Measurements from ENCODE around the gene RGS11. TPM values are rescaled to one million over a fixed set of nuclear protein-coding genes. Genes with fewer than 3 reads are reported as not detected.

Gene RGS11
- total RNA-seq, 2 experiments from 2014 or later: not detected

DNA sequence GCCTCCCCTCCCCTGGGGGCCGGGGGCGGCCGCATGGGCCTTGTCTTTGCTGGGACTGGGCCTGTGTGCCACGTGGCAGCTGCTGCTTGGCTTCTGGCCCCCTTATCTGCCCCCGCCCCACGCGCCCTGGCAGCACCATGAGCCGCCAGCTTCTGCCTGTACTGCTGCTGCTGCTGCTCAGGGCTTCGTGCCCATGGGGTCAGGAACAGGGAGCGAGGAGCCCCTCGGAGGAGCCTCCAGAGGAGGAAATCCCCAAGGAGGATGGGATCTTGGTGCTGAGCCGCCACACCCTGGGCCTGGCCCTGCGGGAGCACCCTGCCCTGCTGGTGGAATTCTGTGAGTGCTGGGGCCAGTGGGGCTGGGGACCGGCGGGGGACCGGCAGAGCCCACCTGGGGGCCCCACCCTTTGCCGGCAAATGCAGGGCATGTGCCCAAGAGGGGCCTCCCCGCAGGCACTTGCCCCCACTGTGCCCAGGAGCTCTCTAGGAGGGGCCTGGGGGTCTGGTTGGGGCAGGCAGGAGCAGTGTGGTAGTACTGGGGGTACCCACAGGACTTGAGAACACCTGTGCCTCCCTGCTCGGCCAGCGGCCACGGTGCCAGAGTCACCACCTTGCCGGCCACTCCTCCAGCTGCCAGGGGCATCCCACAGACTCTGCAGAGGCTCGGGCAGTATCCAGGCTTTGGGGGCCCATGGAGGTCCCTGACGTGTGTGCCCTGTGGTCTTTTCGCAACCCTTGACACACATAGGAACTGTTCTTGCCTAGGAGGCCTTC is 7.5 kb upstream of the RGS11 start, which contains the start of gene PDIA2:
Gene PDIA2, plus strand, starts transcription at position 132 of the 773 bp plus-strand sequence. Its CDS starts 6 bp downstream, at position 138.
- no peak for ATAC-seq
- H3K27me3 Mint-ChIP-seq (ENCODE audit: low read depth): peaks cover 7% of the 10 kb centered on the region
- no peak within 1 kb of the TSS for H3K27ac Mint-ChIP-seq
- H3K4me3 Mint-ChIP-seq: no peak within 1 kb of the TSS
- ChIA-PET CTCF (no interaction called here), POLR2A (no interaction called here)
- peaks cover 7% of the 10 kb centered on the region for H3K4me1 Mint-ChIP-seq (ENCODE audit: low read depth)
- H3K9me3 Mint-ChIP-seq (ENCODE audit: insufficient read depth): no peaks in the 10 kb centered on the region
- peaks cover 7% of the 10 kb centered on the region for H3K36me3 Mint-ChIP-seq (ENCODE audit: low read depth)
- DNase-seq: no peak

DNA sequence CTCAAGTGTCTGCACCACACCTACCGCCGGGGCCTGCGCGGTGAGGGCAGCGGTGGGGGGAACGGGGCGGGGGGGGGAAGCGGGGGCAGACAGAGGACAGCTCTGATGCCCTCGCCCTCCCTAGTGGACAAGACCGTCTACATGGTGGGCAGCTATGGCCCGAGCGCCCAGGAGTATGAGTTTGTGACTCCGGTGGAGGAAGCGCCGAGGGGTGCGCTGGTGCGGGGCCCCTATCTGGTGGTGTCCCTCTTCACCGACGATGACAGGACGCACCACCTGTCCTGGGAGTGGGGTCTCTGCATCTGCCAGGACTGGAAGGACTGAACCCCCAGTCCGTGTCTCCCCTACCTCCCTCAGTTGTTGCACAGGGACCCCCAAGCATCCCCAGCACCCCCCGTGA is 6.7 kb upstream of the RGS11 start:
- Mint-ChIP-seq H3K4me1 (ENCODE audit: low read depth) (peaks cover 7% of the 10 kb centered on the region), H3K36me3 (ENCODE audit: low read depth) (peaks cover 3% of the 10 kb centered on the region), H3K9me3 (ENCODE audit: insufficient read depth) (no peaks in the 10 kb centered on the region), H3K27ac (no peak overlapping the region), H3K4me3 (no peak overlapping the region), H3K27me3 (ENCODE audit: low read depth) (peaks cover 7% of the 10 kb centered on the region)
- DNase-seq (no peak), ATAC-seq (no peak)
- ChIA-PET CTCF (no interaction called here), POLR2A (no interaction called here)

DNA sequence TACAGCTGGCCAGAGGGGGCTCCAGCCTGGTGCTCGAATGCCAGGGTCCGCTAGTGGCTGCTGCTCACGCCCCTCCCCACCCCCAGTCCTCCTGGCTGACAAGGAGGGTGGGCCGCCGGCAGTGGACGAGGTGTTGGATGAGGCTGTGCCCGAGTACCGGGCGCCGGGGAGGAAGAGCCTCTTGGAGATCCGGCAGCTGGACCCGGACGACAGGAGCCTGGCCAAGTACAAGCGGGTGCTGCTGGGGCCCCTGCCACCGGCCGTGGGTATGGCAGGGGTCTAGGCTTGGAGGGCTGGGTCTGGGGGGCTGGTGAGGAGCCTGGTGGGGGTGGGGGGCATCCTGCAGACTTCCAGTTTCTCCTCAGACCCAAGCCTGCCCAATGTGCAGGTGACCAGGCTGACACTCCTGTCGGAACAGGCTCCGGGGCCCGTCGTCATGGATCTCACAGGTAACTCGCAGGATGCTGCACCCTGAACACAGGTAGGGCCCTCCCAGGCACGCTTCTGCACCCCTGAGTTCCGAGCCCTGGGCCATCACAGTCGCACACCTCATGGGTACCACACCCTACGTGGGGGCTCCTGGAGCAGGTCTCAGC is 6.0 kb upstream of the RGS11 start:
- DNase-seq (no peak), ATAC-seq (no peak)
- Mint-ChIP-seq H3K27me3 (ENCODE audit: low read depth) (peaks cover 14% of the 10 kb centered on the region), H3K4me3 (no peak overlapping the region), H3K27ac (no peak overlapping the region), H3K4me1 (ENCODE audit: low read depth) (peaks cover 7% of the 10 kb centered on the region), H3K9me3 (ENCODE audit: insufficient read depth) (no peaks in the 10 kb centered on the region), H3K36me3 (ENCODE audit: low read depth) (peaks cover 3% of the 10 kb centered on the region)
- CTCF ChIA-PET: no interaction called here
- POLR2A ChIA-PET: no interaction called here

DNA sequence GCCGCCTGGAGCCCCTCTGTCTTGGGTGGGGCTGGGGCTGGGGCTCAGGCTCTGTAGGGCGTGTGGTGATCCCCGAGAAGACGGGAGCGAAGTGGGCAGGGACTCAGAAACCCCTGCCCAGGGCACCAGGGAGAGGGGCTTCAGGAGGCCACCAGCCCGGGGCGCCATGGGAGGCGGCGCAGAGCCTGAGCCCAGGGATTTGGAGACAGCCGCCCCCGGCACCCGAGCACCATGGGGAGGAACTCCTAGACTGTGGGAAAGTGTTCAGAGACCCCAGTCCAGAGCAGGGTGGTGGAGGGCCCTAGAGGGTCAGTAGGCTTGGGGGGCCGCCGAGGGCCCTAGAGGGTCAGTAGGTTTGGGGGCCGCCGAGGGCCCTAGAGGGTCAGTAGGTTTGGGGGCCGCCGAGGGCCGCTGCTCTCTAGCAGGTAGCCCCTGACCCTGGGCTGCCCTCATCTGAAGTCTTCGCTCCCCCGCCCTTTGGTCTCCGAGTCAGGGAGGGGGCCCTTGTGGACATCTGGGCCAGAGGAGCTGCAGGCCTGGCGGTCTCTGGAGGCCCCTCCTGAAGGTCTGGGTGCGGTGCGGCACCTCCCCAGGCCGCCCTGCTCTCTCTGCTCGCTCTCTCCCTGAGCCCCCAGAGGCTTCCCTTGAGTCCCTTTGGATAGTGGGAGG is 5.4 kb upstream of the RGS11 start:
- no peaks in the 10 kb centered on the region for H3K36me3 Mint-ChIP-seq (ENCODE audit: low read depth)
- H3K27me3 Mint-ChIP-seq (ENCODE audit: low read depth): peaks cover 19% of the 10 kb centered on the region
- ChIA-PET POLR2A (no interaction called here), CTCF (no interaction called here)
- no peak overlapping the region for H3K27ac Mint-ChIP-seq
- no peak for ATAC-seq
- no peak for DNase-seq
- H3K4me1 Mint-ChIP-seq (ENCODE audit: low read depth): peaks cover 9% of the 10 kb centered on the region
- H3K9me3 Mint-ChIP-seq (ENCODE audit: insufficient read depth): no peaks in the 10 kb centered on the region
- H3K4me3 Mint-ChIP-seq: no peak overlapping the region

DNA sequence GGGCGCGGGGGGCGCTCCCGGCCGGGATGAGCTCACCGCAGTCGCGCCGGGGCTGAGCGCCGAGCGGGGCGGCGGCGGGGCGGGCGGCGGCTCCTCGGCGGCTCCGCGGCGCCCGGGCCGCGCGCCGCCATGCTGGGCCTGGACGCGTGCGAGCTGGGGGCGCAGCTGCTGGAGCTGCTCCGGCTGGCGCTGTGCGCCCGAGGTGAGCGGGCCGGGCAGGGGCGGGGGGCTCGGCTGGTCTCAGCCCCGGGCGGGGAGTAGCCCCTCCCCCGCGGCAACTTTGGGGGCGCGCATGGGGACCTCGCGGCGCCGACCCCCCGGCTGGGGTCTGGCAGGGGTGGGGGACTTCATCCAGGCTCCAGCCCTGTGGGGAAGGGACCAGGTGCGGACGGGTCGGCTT is 4.8 kb upstream of the RGS11 start, which contains the start of gene ARHGDIG:
Gene ARHGDIG, plus strand, starts transcription at position 40 of the 400 bp plus-strand sequence. Its CDS starts 90 bp downstream, at position 130.
- Mint-ChIP-seq H3K27me3 (ENCODE audit: low read depth) (peaks cover 19% of the 10 kb centered on the region), H3K27ac (no peak within 1 kb of the TSS), H3K36me3 (ENCODE audit: low read depth) (no peaks in the 10 kb centered on the region), H3K4me1 (ENCODE audit: low read depth) (peaks cover 9% of the 10 kb centered on the region), H3K4me3 (no peak within 1 kb of the TSS), H3K9me3 (ENCODE audit: insufficient read depth) (no peaks in the 10 kb centered on the region)
- ATAC-seq: no peak
- no peak for DNase-seq
- POLR2A ChIA-PET: no interaction called here
- CTCF ChIA-PET: no interaction called here

DNA sequence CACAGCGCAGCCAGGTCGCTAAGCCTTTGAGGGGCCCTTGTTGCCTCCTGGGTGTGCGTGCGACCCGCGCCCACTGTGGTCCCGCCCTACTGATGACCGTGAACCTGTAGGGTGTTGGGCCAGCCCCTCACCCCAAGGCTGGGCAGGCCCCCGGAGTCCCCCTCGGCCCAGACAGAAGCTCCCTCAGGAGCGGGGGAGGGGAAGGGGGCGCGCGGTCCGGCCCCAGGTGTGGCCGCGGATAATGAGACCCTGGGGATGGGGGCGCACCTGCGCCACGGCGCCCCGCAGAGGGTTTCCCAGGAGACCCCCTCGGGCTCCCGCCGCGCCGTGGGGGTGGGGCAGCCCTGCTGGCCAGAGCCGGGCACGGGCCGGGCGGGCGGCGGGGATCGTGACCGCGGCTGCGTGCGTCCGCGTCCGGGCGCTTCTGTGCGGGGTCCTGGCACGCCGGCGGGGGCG is 4.3 kb upstream of the RGS11 start:
- Mint-ChIP-seq H3K27ac (no peak overlapping the region), H3K9me3 (ENCODE audit: insufficient read depth) (no peaks in the 10 kb centered on the region), H3K27me3 (ENCODE audit: low read depth) (peaks cover 23% of the 10 kb centered on the region), H3K4me3 (no peak overlapping the region), H3K36me3 (ENCODE audit: low read depth) (no peaks in the 10 kb centered on the region), H3K4me1 (ENCODE audit: low read depth) (peaks cover 9% of the 10 kb centered on the region)
- ChIA-PET CTCF (no interaction called here), POLR2A (interaction anchor here (1.4 kb wide), 1 partner anchor 45 kb away, joined by 5 read pairs; the partner anchor contains the start of gene FAM234A)
- ATAC-seq: no peak
- no peak for DNase-seq

DNA sequence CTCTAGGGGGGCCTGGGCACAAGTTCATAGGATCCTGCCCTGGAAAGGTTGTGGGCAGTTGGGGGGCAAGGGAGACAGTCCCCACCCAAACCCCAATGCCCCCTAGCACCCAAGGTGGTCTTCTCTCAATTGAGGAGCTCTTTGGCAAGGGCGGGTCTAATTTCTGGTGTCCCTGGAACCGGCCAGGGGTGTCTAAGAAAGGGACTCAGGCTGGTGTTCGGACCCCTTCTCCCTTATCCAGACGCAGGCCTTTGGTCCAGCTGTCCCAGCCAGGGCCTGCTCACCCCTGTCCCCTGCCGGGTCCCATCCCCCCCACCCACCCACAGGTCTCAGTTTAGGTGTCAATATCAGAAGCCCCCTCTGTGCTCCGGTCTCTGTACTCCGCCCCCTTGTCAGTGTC is 3.8 kb upstream of the RGS11 start:
- DNase-seq (no peak), ATAC-seq (no peak)
- Mint-ChIP-seq H3K27ac (no peak overlapping the region), H3K4me1 (ENCODE audit: low read depth) (peaks cover 9% of the 10 kb centered on the region), H3K36me3 (ENCODE audit: low read depth) (no peaks in the 10 kb centered on the region), H3K9me3 (ENCODE audit: insufficient read depth) (no peaks in the 10 kb centered on the region), H3K27me3 (ENCODE audit: low read depth) (peaks cover 26% of the 10 kb centered on the region), H3K4me3 (no peak overlapping the region)
- CTCF ChIA-PET: interaction anchor here (1.3 kb wide), 1 partner anchor 44 kb away, joined by 5 read pairs; the partner anchor contains the start of gene FAM234A
- POLR2A ChIA-PET: interaction anchor here (1.4 kb wide), 1 partner anchor 44 kb away, joined by 5 read pairs; the partner anchor contains the start of gene FAM234A

DNA sequence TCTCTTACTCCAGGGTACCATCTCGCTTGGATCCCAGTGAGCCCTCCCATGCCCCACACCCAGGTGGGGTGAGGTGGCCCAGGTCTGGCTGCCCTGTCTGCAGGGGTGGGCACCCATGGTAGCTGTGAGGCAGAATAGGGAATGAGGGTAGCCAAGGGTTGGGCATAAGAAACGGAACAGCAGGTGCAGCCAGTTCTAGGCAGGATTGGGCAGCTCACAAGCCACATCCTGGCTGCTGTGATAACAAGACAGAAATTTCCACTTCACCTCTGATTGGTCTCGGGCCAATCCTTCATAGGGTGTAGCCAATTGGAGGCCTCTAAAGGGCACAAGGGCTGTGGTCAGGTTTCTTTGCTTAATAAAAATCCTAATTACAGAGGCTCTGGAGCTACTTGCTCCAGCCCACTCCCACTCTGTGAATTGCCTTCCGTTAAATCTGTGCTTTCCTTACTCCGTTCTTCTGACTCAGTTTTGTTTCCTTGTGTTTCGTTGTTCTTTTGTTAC is 3.2 kb upstream of the RGS11 start:
- peak; percentile 70 for ATAC-seq
- POLR2A ChIA-PET: interaction anchor here (1.4 kb wide), 1 partner anchor 44 kb away, joined by 5 read pairs; the partner anchor contains the start of gene FAM234A
- no peak overlapping the region for H3K4me3 Mint-ChIP-seq
- H3K27ac Mint-ChIP-seq: no peak overlapping the region
- peak; percentile 66 for DNase-seq
- peaks cover 26% of the 10 kb centered on the region for H3K27me3 Mint-ChIP-seq (ENCODE audit: low read depth)
- no peaks in the 10 kb centered on the region for H3K9me3 Mint-ChIP-seq (ENCODE audit: insufficient read depth)
- peaks cover 9% of the 10 kb centered on the region for H3K4me1 Mint-ChIP-seq (ENCODE audit: low read depth)
- H3K36me3 Mint-ChIP-seq (ENCODE audit: low read depth): no peaks in the 10 kb centered on the region
- CTCF ChIA-PET: interaction anchor here (1.3 kb wide), 1 partner anchor 44 kb away, joined by 5 read pairs; the partner anchor contains the start of gene FAM234A

DNA sequence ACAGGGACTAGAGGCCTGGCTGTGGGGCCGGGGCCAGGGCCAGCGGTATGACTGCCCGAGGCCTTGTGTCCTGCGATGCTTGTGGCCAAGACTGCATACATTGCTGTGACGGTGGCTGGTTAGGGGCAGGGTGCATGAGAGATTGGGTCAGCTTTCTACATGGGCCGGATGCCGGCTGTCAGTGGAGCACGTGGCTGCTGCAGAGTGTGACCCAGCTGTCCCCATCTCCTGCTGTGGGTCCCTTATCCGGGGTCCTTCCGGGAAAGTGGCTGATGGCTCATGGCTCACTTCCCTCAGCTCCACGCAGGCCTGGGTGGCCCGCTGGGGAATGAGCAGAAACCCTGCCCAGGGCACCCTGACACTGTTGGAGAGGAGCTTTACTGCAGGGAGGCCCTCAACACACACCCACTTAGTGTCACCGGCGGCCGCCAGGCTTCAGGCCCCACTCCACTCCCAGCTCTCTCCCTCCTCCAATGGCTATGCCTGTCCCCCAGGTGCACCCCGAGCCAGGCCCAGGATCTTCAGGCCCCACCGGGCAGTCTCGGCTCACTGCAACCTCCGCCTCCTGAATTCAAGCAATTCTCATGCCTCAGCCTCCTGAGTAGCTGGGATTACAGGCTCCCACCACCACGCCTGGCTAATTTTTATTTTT is 808 bp upstream of the RGS11 start:
- ChIA-PET CTCF (no interaction called here), POLR2A (no interaction called here)
- ATAC-seq (no peak), DNase-seq (no peak)
- Mint-ChIP-seq H3K4me1 (ENCODE audit: low read depth) (peaks cover 9% of the 10 kb centered on the region), H3K9me3 (ENCODE audit: insufficient read depth) (no peaks in the 10 kb centered on the region), H3K27me3 (ENCODE audit: low read depth) (peaks cover 26% of the 10 kb centered on the region), H3K27ac (no peak overlapping the region), H3K4me3 (no peak overlapping the region), H3K36me3 (ENCODE audit: low read depth) (no peaks in the 10 kb centered on the region)

DNA sequence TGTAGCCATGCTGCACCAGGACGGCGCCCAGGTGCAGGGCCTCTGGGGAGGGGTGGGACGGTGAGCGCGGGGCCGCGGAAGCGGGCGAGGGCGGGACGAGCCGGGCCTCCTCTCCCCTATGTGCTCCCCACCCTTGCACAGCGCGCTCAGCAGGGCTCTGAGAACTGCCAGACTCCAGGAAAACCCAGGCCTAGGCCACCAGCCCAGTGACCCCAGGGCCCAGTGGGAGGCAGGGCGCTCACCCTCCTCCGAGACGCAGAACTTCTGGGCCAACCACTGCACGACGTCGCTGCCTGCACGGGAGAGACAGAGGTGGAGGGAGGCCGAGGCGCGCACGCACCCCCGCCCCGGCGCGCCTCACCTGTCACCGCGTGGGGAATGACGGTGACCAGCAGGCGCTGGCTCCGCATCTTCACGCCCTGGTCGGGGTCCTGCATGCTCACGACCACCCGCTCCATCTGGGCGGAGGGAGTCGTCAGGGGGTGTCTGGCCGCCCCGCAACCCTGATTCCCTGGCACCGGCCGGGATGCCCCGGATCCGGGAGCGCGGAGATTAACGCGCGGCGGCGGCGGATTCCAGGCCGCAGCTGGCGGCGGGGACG is 603 bp downstream of the RGS11 start:
- Mint-ChIP-seq H3K36me3 (ENCODE audit: low read depth) (no peaks in the 10 kb centered on the region), H3K27ac (no peak overlapping the region), H3K27me3 (ENCODE audit: low read depth) (peaks cover 26% of the 10 kb centered on the region), H3K4me1 (ENCODE audit: low read depth) (peaks cover 9% of the 10 kb centered on the region), H3K4me3 (no peak overlapping the region), H3K9me3 (ENCODE audit: insufficient read depth) (no peaks in the 10 kb centered on the region)
- POLR2A ChIA-PET: no interaction called here
- DNase-seq (no peak), ATAC-seq (no peak)
- CTCF ChIA-PET: no interaction called here
